GM21786 (cell line): ENCODE data around the gene SLC6A2.

Experiments used
- ATAC-seq: cut with Tn5 transposase; IDR thresholded peaks from one replicate; pipeline ENCODE4 v1.9.1; 2021; ENCODE audit not compliant: unreplicated experiment

SLC6A2 gene

GRCh38 chr16:55647343-55647742 is 8.4 kb upstream of the SLC6A2 start:
- no peak for ATAC-seq

- no peak for ATAC-seq
Observed at GRCh38 chr16:55647798-55648197, 8.0 kb upstream of the SLC6A2 start.

- no peak for ATAC-seq
Observed at GRCh38 chr16:55651841-55652824, 3.7 kb upstream of the SLC6A2 start.

- ATAC-seq = no peak
Observed at GRCh38 chr16:55653106-55653505, 2.7 kb upstream of the SLC6A2 start.

GRCh38 chr16:55655381-55655896 is 349 bp upstream of the SLC6A2 start:
- no peak for ATAC-seq

- no peak for ATAC-seq
Observed at GRCh38 chr16:55656691-55657092, 904 bp downstream of the SLC6A2 start.

- ATAC-seq = no peak
Observed at GRCh38 chr16:55657616-55658015, 1.8 kb downstream of the SLC6A2 start.

GRCh38 chr16:55658898-55659420 is 3.2 kb downstream of the SLC6A2 start:
- no peak for ATAC-seq

GRCh38 chr16:55660026-55660425 is 4.2 kb downstream of the SLC6A2 start:
- no peak for ATAC-seq

GRCh38 chr16:55660828-55661227 is 5.0 kb downstream of the SLC6A2 start:
- ATAC-seq = no peak

- no peak for ATAC-seq
Observed at GRCh38 chr16:55661941-55662643, 6.3 kb downstream of the SLC6A2 start.

GRCh38 chr16:55662644-55663031 is 6.8 kb downstream of the SLC6A2 start:
- no peak for ATAC-seq

GRCh38 chr16:55663225-55663624 is 7.4 kb downstream of the SLC6A2 start:
- no peak for ATAC-seq

GRCh38 chr16:55663765-55664677 is 8.2 kb downstream of the SLC6A2 start:
- no peak for ATAC-seq

- no peak for ATAC-seq
Observed at GRCh38 chr16:55664786-55665407, 9.1 kb downstream of the SLC6A2 start.

- ATAC-seq = no peak
Observed at GRCh38 chr16:55665511-55665910, 9.7 kb downstream of the SLC6A2 start.

- ATAC-seq = no peak
Observed at GRCh38 chr16:55666012-55666411, 10.2 kb downstream of the SLC6A2 start.

GRCh38 chr16:55667753-55668152 is 12.0 kb downstream of the SLC6A2 start:
- no peak for ATAC-seq

- no peak for ATAC-seq
Observed at GRCh38 chr16:55668340-55669281, 12.8 kb downstream of the SLC6A2 start.
